GM11168 (cell line): Measurements from ENCODE around the gene AMBRA1.

Experiments
- in situ Hi-C: fragments of 300-500 bp; cut with MboI; formaldehyde crosslinking; loops from one replicate; pipeline ENCODE4 v1.12.0; 2022; ENCODE audit warnings: low sequenced_read_pairs; ENCODE audit not compliant: unreplicated experiment

The AMBRA1 gene

GRCh38 chr11:46514370-46514769 lies 79.5 kb downstream of the AMBRA1 start:
- in situ Hi-C loops, result no loop called here

- in situ Hi-C loops, result no loop called here
These were observed 79.9 kb downstream of the AMBRA1 start for GRCh38 chr11:46513934-46514342.

- in situ Hi-C loops, result no loop called here
These were observed 81.5 kb downstream of the AMBRA1 start for GRCh38 chr11:46512261-46512881.

- in situ Hi-C loops, result no loop called here
These were observed 82.5 kb downstream of the AMBRA1 start for GRCh38 chr11:46511342-46511741.

GRCh38 chr11:46508360-46508759 lies 85.5 kb downstream of the AMBRA1 start:
- in situ Hi-C loops, result no loop called here

- in situ Hi-C loops, result no loop called here
These were observed 87.4 kb downstream of the AMBRA1 start for GRCh38 chr11:46506483-46506791.

- in situ Hi-C loops, result no loop called here
These were observed 87.9 kb downstream of the AMBRA1 start for GRCh38 chr11:46505741-46506482.

GRCh38 chr11:46504817-46505613 lies 88.8 kb downstream of the AMBRA1 start:
- in situ Hi-C loops, result no loop called here

GRCh38 chr11:46499821-46500220 lies 94.0 kb downstream of the AMBRA1 start:
- in situ Hi-C loops, result no loop called here

GRCh38 chr11:46498968-46499367 lies 94.9 kb downstream of the AMBRA1 start:
- in situ Hi-C loops, result no loop called here

- in situ Hi-C loops, result no loop called here
These were observed 95.6 kb downstream of the AMBRA1 start for GRCh38 chr11:46498179-46498578.

- in situ Hi-C loops, result no loop called here
These were observed 96.3 kb downstream of the AMBRA1 start for GRCh38 chr11:46497498-46497897.

GRCh38 chr11:46493791-46494190 lies 100.0 kb downstream of the AMBRA1 start:
- in situ Hi-C loops, result no loop called here

GRCh38 chr11:46492532-46492931 lies 101.3 kb downstream of the AMBRA1 start:
- in situ Hi-C loops, result no loop called here

- in situ Hi-C loops, result no loop called here
These were observed 102.0 kb downstream of the AMBRA1 start for GRCh38 chr11:46491661-46492330.

- in situ Hi-C loops, result no loop called here
These were observed 103.2 kb downstream of the AMBRA1 start for GRCh38 chr11:46490666-46491065.

- in situ Hi-C loops, result no loop called here
These were observed 103.9 kb downstream of the AMBRA1 start for GRCh38 chr11:46489656-46490560.

GRCh38 chr11:46485856-46486443 lies 107.9 kb downstream of the AMBRA1 start:
- in situ Hi-C loops, result no loop called here

- in situ Hi-C loops, result no loop called here
These were observed 109.7 kb downstream of the AMBRA1 start for GRCh38 chr11:46484101-46484500.
